Astrocyte of the cerebellum (primary cell): ENCODE results near the gene DNM3.

Experiments
- DNase-seq: peaks from one replicate; pipeline ENCODE4 v3.0.0-alpha.2; 2011; ENCODE audit warnings: low read depth
- H3K4me3 ChIP-seq: 2 replicates; pipeline ENCODE4 v1.5.1; 2011; ENCODE audit warnings: mild to moderate bottlenecking, low read depth, low read length, moderate library complexity
- CTCF ChIP-seq: IDR thresholded peaks from 2 replicates; pipeline ENCODE4 v1.5.1; 2012; ENCODE audit warnings: low read length, low read depth, moderate library complexity, mild to moderate bottlenecking; ENCODE audit errors: missing control alignments
- in situ Hi-C: cut with HindIII; loops from 2 replicates; pipeline ENCODE4 v1.10.0; 2017; ENCODE audit warnings: low sequenced_read_pairs

Gene DNM3

GRCh38 chr1:172109359-172109758, 268.1 kb downstream of the DNM3 start:
- in situ Hi-C loops: no loop called here
- no peak for TF ChIP-seq CTCF
- no peak overlapping the region for H3K4me3 ChIP-seq
- DNase-seq: no peak

- DNase-seq: no peak
- in situ Hi-C loops: no loop called here
- no peak overlapping the region for H3K4me3 ChIP-seq
- no peak for TF ChIP-seq CTCF
Measured at GRCh38 chr1:172112576-172112975, 271.3 kb downstream of the DNM3 start.

GRCh38 chr1:172117800-172118199, 276.5 kb downstream of the DNM3 start:
- DNase-seq: peak; percentile 50
- in situ Hi-C loops: no loop called here
- no peak overlapping the region for H3K4me3 ChIP-seq
- no peak for TF ChIP-seq CTCF

GRCh38 chr1:172118618-172119017, 277.3 kb downstream of the DNM3 start:
- no peak for TF ChIP-seq CTCF
- DNase-seq: no peak
- H3K4me3 ChIP-seq: no peak overlapping the region
- in situ Hi-C loops: no loop called here

GRCh38 chr1:172119184-172119583, 277.9 kb downstream of the DNM3 start:
- DNase-seq: no peak
- no peak for TF ChIP-seq CTCF
- in situ Hi-C loops: no loop called here
- H3K4me3 ChIP-seq: no peak overlapping the region

GRCh38 chr1:172120381-172120780, 279.1 kb downstream of the DNM3 start:
- TF ChIP-seq CTCF: no peak
- in situ Hi-C loops: no loop called here
- no peak for DNase-seq
- no peak overlapping the region for H3K4me3 ChIP-seq
